Measurements from ENCODE around the gene OGDH. TPM values are rescaled to one million over a fixed set of nuclear protein-coding genes. Genes with fewer than 3 reads are reported as not detected.

Gene OGDH
- total and polyA plus RNA-seq, 2 of the 13 experiments (the other 11 are each of a cell fraction or from before 2014, with no cell fraction given): 17.4 to 25.4 TPM

DNA sequence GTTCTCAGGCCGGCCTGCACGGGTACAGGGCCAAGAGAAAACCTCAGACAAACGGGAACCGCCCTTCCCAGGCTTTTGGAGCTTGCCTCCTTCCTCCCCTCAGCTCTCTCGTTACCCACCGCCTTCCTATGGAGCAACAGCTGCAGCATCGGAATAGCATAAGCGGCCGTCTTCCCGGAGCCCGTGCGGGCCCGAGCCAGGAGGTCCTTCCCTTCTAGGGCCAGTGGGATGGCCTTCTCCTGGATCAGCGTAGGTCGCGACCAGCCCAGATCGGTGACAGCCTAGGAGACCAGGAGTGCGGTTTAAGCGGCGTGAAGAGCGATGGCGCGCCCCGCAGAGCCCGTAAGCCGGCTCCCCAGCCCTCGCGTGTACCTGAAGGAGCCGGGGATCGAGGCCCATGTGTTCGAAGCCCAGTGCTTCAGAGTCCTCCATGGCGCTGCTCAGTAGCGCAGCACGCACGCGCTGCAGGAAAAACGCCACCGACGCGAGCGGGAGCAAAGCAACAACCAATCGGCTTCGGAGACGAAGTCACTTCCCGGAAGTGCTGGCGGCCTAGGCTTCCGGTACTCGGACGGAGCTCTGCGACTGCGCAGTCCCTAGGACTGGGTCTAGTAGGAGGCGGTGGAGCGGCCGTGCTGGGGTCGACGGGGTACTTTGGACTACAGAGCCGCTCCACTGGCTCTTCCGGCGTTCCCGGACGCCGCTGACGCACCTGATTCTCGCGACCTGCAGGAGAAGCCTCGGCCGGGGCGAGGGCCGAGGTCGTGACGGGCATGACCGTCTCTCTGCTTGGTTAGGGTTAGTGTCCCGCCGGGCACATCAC is 32.8 kb upstream of the OGDH start, which contains the start of gene DDX56 (continued):
- TF ChIP-seq, protein P1, sequence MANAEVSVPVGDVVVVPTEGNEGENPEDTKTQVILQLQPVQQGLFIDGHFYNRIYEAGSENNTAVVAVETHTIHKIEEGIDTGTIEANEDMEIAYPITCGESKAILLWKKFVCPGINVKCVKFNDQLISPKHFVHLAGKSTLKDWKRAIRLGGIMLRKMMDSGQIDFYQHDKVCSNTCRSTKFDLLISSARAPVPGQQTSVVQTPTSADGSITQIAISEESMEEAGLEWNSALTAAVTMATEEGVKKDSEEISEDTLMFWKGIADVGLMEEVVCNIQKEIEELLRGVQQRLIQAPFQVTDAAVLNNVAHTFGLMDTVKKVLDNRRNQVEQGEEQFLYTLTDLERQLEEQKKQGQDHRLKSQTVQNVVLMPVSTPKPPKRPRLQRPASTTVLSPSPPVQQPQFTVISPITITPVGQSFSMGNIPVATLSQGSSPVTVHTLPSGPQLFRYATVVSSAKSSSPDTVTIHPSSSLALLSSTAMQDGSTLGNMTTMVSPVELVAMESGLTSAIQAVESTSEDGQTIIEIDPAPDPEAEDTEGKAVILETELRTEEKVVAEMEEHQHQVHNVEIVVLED (CRISPR knock-in tag; IDR thresholded peaks at IDR 0.05; ENCODE audit: borderline replicate concordance): peak; percentile 90
- 0 out of 2 replicates have a peak, but pooled peaks have one; percentile 79 for TF ChIP-seq KLF13 (CRISPR knock-in tag; IDR thresholded peaks at IDR 0.05)
- TF ChIP-seq, protein P2, sequence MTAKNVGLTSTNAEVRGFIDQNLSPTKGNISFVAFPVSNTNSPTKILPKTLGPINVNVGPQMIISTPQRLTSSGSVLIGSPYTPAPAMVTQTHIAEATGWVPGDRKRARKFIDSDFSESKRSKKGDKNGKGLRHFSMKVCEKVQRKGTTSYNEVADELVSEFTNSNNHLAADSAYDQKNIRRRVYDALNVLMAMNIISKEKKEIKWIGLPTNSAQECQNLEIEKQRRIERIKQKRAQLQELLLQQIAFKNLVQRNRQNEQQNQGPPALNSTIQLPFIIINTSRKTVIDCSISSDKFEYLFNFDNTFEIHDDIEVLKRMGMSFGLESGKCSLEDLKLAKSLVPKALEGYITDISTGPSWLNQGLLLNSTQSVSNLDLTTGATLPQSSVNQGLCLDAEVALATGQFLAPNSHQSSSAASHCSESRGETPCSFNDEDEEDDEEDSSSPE (CRISPR knock-in tag; IDR thresholded peaks at IDR 0.05): peak; percentile 96
- no peak for TF ChIP-seq ARNT (IDR thresholded peaks at IDR 0.05)
- TF ChIP-seq ZNF724P (CRISPR knock-in tag; IDR thresholded peaks at IDR 0.05; ENCODE audit: borderline replicate concordance): 0 out of 2 replicates have a peak, but pooled peaks have one; percentile 24
- TF ChIP-seq MTF1 (CRISPR knock-in tag; IDR thresholded peaks at IDR 0.05): peak; percentile 92; the same call in 1 of the 2 replicates
- TF ChIP-seq RFX1 (IDR thresholded peaks at IDR 0.05): no peak
- peak; percentile 81; the same call in 1 of the 2 replicates for TF ChIP-seq KAT7 (CRISPR knock-in tag; IDR thresholded peaks at IDR 0.05; ENCODE audit: borderline replicate concordance)
- TF ChIP-seq, protein P3, sequence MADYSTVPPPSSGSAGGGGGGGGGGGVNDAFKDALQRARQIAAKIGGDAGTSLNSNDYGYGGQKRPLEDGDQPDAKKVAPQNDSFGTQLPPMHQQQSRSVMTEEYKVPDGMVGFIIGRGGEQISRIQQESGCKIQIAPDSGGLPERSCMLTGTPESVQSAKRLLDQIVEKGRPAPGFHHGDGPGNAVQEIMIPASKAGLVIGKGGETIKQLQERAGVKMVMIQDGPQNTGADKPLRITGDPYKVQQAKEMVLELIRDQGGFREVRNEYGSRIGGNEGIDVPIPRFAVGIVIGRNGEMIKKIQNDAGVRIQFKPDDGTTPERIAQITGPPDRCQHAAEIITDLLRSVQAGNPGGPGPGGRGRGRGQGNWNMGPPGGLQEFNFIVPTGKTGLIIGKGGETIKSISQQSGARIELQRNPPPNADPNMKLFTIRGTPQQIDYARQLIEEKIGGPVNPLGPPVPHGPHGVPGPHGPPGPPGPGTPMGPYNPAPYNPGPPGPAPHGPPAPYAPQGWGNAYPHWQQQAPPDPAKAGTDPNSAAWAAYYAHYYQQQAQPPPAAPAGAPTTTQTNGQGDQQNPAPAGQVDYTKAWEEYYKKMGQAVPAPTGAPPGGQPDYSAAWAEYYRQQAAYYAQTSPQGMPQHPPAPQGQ (CRISPR knock-in tag; IDR thresholded peaks at IDR 0.05; ENCODE audit: borderline replicate concordance): no peak
- TF ChIP-seq, protein P4, sequence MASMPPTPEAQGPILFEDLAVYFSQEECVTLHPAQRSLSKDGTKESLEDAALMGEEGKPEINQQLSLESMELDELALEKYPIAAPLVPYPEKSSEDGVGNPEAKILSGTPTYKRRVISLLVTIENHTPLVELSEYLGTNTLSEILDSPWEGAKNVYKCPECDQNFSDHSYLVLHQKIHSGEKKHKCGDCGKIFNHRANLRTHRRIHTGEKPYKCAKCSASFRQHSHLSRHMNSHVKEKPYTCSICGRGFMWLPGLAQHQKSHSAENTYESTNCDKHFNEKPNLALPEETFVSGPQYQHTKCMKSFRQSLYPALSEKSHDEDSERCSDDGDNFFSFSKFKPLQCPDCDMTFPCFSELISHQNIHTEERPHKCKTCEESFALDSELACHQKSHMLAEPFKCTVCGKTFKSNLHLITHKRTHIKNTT (CRISPR knock-in tag; IDR thresholded peaks at IDR 0.05): no peak
- peak; percentile 75; the same call in 1 of the 2 replicates for TF ChIP-seq ZNF441 (CRISPR knock-in tag; IDR thresholded peaks at IDR 0.05; ENCODE audit: borderline replicate concordance)
- TF ChIP-seq, protein P5, sequence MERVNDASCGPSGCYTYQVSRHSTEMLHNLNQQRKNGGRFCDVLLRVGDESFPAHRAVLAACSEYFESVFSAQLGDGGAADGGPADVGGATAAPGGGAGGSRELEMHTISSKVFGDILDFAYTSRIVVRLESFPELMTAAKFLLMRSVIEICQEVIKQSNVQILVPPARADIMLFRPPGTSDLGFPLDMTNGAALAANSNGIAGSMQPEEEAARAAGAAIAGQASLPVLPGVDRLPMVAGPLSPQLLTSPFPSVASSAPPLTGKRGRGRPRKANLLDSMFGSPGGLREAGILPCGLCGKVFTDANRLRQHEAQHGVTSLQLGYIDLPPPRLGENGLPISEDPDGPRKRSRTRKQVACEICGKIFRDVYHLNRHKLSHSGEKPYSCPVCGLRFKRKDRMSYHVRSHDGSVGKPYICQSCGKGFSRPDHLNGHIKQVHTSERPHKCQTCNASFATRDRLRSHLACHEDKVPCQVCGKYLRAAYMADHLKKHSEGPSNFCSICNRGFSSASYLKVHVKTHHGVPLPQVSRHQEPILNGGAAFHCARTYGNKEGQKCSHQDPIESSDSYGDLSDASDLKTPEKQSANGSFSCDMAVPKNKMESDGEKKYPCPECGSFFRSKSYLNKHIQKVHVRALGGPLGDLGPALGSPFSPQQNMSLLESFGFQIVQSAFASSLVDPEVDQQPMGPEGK (CRISPR knock-in tag; IDR thresholded peaks at IDR 0.05): peak; percentile 36; the same call in 1 of the 2 replicates
- peak; percentile 62 for TF ChIP-seq ZNF780A (CRISPR knock-in tag; IDR thresholded peaks at IDR 0.05)
- TF ChIP-seq, protein P6, sequence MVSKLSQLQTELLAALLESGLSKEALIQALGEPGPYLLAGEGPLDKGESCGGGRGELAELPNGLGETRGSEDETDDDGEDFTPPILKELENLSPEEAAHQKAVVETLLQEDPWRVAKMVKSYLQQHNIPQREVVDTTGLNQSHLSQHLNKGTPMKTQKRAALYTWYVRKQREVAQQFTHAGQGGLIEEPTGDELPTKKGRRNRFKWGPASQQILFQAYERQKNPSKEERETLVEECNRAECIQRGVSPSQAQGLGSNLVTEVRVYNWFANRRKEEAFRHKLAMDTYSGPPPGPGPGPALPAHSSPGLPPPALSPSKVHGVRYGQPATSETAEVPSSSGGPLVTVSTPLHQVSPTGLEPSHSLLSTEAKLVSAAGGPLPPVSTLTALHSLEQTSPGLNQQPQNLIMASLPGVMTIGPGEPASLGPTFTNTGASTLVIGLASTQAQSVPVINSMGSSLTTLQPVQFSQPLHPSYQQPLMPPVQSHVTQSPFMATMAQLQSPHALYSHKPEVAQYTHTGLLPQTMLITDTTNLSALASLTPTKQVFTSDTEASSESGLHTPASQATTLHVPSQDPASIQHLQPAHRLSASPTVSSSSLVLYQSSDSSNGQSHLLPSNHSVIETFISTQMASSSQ (IDR thresholded peaks at IDR 0.05; ENCODE audit: low read depth): no peak
- TF ChIP-seq, protein P6 (CRISPR knock-in tag; IDR thresholded peaks at IDR 0.05; ENCODE audit: borderline replicate concordance): peak; percentile 61
- TF ChIP-seq ZNF720 (CRISPR knock-in tag; IDR thresholded peaks at IDR 0.05): no peak
